HEK293 (cell line): ENCODE measurements around the gene ANKRD40.

Experiments
- HOXA7 ChIP-seq: sonication (generic); formaldehyde crosslinking; IDR thresholded peaks from 2 replicates; pipeline ENCODE4 v1.8.1; 2022; ENCODE audit warnings: missing genetic modification reagents, borderline replicate concordance
- ZBTB8A ChIP-seq: fragments of 450-650 bp; formaldehyde crosslinking; IDR thresholded peaks from 2 replicates; pipeline ENCODE4 v1.5.1; 2016; ENCODE audit warnings: missing biosample characterization, missing genetic modification characterization
- ZNF157 ChIP-seq: fragments of 450-650 bp; formaldehyde crosslinking; IDR thresholded peaks from 2 replicates; pipeline ENCODE4 v1.5.1; 2016; ENCODE audit warnings: missing biosample characterization, missing genetic modification characterization
- ZNF274 ChIP-seq, 2 experiments: fragments of 200-500 bp in 1 of 2; fragments of 450-650 bp in 1 of 2; sonication (Bioruptor generic) in 1 of 2; formaldehyde crosslinking in 1 of 2; IDR thresholded peaks; 2 replicates each; pipeline versions ENCODE4 v1.5.1 to v1.6.1; 2014 to 2016; ENCODE audit warnings: borderline replicate concordance in 1 of 2, inconsistent platforms in 1 of 2, low read length in 1 of 2, missing biosample characterization in 1 of 2, missing genetic modification characterization in 1 of 2
- ZNF302 ChIP-seq: fragments of 450-650 bp; formaldehyde crosslinking; IDR thresholded peaks from 2 replicates; pipeline ENCODE4 v1.5.1; 2016; ENCODE audit warnings: missing biosample characterization, missing genetic modification characterization, low read depth
- ZNF350 ChIP-seq: fragments of 450-650 bp; formaldehyde crosslinking; IDR thresholded peaks from 2 replicates; pipeline ENCODE4 v1.5.0; 2017; ENCODE audit warnings: missing biosample characterization, mild to moderate bottlenecking, missing genetic modification characterization
- ZNF366 ChIP-seq: fragments of 450-650 bp; formaldehyde crosslinking; conservative IDR thresholded peaks from 2 replicates; pipeline ENCODE4 v1.5.1; 2016; ENCODE audit warnings: missing biosample characterization, missing genetic modification characterization
- ZNF391 ChIP-seq: fragments of 450-650 bp; formaldehyde crosslinking; IDR thresholded peaks from 2 replicates; pipeline ENCODE4 v1.5.1; 2016; ENCODE audit warnings: low read depth, missing biosample characterization, missing genetic modification characterization, borderline replicate concordance
- ZNF571 ChIP-seq: fragments of 450-650 bp; formaldehyde crosslinking; IDR thresholded peaks from 2 replicates; pipeline ENCODE4 v1.5.0; 2017; ENCODE audit warnings: missing biosample characterization, missing genetic modification characterization
- ZNF785 ChIP-seq: fragments of 450-650 bp; formaldehyde crosslinking; IDR thresholded peaks from 2 replicates; pipeline ENCODE4 v1.5.1; 2016; ENCODE audit warnings: missing biosample characterization, missing genetic modification characterization
- ZNF830 ChIP-seq: fragments of 450-650 bp; IDR thresholded peaks from 2 replicates; pipeline ENCODE4 v1.5.0; 2018; ENCODE audit warnings: missing biosample characterization, missing genetic modification characterization, low read depth, mild to moderate bottlenecking, moderate library complexity
- TF ChIP-seq, protein P1 (sequence below): fragments of 450-650 bp; formaldehyde crosslinking; IDR thresholded peaks from 2 replicates; pipeline ENCODE4 v1.5.1; 2016; ENCODE audit warnings: missing biosample characterization, missing genetic modification characterization
- TF ChIP-seq, protein P2 (sequence below): sonication (generic); formaldehyde crosslinking; IDR thresholded peaks from 2 replicates; pipeline ENCODE4 v1.8.1; 2022; ENCODE audit warnings: mild to moderate bottlenecking, moderate library complexity, missing genetic modification reagents

DNA sequence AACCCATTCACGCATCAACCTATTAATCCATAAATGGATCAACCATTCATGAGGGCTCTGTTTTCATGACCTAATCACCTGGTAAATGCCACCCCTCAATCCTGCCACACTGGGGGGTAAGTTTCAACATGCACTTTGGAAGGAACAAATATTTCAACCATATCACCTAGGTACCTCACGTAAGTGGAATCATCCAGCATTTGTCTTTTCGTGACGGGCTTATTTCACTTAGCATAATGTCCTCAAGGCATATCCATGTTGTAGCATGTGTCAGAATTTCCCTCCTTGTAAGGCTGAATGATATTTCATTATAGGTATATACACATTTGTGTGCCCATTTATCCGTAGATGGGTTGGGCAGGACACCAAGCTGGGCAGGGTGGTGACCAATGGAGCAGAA is 35.6 kb downstream of the ANKRD40 start:
- TF ChIP-seq ZNF350 (tag by site-specific recombination) (no peak), ZNF274 (IDR thresholded peaks at IDR 0.05; ENCODE audit: low read length) (no peak), ZNF274 (tag by site-specific recombination; IDR thresholded peaks at IDR 0.05; ENCODE audit: borderline replicate concordance) (no peak), ZNF366 (tag by site-specific recombination) (no peak), ZNF785 (tag by site-specific recombination) (no peak), ZNF391 (tag by site-specific recombination) (no peak), ZNF302 (tag by site-specific recombination) (no peak), ZNF157 (tag by site-specific recombination) (no peak), HOXA7 (no peak), ZNF830 (no peak), ZBTB8A (tag by site-specific recombination) (no peak), ZNF571 (no peak)
- TF ChIP-seq, protein P1, sequence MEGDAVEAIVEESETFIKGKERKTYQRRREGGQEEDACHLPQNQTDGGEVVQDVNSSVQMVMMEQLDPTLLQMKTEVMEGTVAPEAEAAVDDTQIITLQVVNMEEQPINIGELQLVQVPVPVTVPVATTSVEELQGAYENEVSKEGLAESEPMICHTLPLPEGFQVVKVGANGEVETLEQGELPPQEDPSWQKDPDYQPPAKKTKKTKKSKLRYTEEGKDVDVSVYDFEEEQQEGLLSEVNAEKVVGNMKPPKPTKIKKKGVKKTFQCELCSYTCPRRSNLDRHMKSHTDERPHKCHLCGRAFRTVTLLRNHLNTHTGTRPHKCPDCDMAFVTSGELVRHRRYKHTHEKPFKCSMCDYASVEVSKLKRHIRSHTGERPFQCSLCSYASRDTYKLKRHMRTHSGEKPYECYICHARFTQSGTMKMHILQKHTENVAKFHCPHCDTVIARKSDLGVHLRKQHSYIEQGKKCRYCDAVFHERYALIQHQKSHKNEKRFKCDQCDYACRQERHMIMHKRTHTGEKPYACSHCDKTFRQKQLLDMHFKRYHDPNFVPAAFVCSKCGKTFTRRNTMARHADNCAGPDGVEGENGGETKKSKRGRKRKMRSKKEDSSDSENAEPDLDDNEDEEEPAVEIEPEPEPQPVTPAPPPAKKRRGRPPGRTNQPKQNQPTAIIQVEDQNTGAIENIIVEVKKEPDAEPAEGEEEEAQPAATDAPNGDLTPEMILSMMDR (tag by site-specific recombination): no peak
- TF ChIP-seq, protein P2, sequence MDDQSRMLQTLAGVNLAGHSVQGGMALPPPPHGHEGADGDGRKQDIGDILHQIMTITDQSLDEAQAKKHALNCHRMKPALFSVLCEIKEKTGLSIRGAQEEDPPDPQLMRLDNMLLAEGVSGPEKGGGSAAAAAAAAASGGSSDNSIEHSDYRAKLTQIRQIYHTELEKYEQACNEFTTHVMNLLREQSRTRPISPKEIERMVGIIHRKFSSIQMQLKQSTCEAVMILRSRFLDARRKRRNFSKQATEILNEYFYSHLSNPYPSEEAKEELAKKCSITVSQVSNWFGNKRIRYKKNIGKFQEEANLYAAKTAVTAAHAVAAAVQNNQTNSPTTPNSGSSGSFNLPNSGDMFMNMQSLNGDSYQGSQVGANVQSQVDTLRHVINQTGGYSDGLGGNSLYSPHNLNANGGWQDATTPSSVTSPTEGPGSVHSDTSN (CRISPR knock-in tag): no peak
